Endothelial cell of umbilical vein (primary cell): Measurements from ENCODE around the gene WSB2. TPM values are rescaled to one million over a fixed set of nuclear protein-coding genes. Genes with fewer than 3 reads are reported as not detected.

Source experiments
- BruUV-seq: library from RNA; stranded (reverse); fragments of 400-500 nt; replicated peaks from 2 replicates; lab custom pipeline; 2021; lab: Mats Ljungman, UMichigan
- CTCF ChIA-PET: fragments of 300-600, 350-600 bp; sonication (Branson Sonifier 250); formaldehyde crosslinking; loops from one replicate; lab custom pipeline; 2021; ENCODE audit warnings: antibody characterized with exemption, inconsistent platforms; lab: Charles Lee
- POLR2A ChIA-PET: fragments of 300-600, 350-600 bp; sonication (Branson Sonifier 250); formaldehyde crosslinking; loops from one replicate; lab custom pipeline; 2021; ENCODE audit warnings: antibody characterized with exemption, inconsistent platforms; lab: Charles Lee
- DNase-seq: peaks from one replicate; pipeline ENCODE4 v3.0.0-alpha.2; 2011; ENCODE audit warnings: low read depth, low spot score
- FAIRE-seq: peaks from 2 replicates; lab custom pipeline; 2011; peaks lifted over from hg19 to GRCh38; lab: Jason Lieb, UNC
- H2AFZ ChIP-seq: 2 replicates; pipeline ENCODE4 v1.6.0; 2012; ENCODE audit warnings: low read depth, low read length, control low read depth, inconsistent platforms
- H3K27ac ChIP-seq: 2 replicates; pipeline ENCODE4 v1.5.1; 2011; ENCODE audit warnings: low read depth, mild to moderate bottlenecking, control low read depth, low read length, moderate library complexity; ENCODE audit not compliant: insufficient read depth
- H3K27me3 ChIP-seq, 2 experiments: 2 replicates each; pipeline versions ENCODE4 v1.6.0 to v1.6.1; 2011; ENCODE audit warnings: low read length in 2 of 2, mixed read lengths in 1 of 2; ENCODE audit not compliant: control insufficient read depth in 2 of 2, insufficient read depth in 2 of 2
- H3K36me3 ChIP-seq, 2 experiments: 2 replicates in 1 of 2; 3 replicates in 1 of 2; pipeline ENCODE4 v1.5.1; 2011; ENCODE audit warnings: low read length in 2 of 2, mild to moderate bottlenecking in 1 of 2, moderate library complexity in 1 of 2; ENCODE audit not compliant: control insufficient read depth in 2 of 2, insufficient read depth in 2 of 2; ENCODE audit errors: extremely low read depth in 1 of 2
- H3K4me1 ChIP-seq: 3 replicates; pipeline ENCODE4 v1.5.1; 2011; ENCODE audit warnings: mild to moderate bottlenecking, low read length; ENCODE audit not compliant: control insufficient read depth, insufficient read depth; ENCODE audit errors: extremely low read depth
- H3K4me2 ChIP-seq: 2 replicates; pipeline ENCODE4 v1.6.1; 2011; ENCODE audit warnings: low read length, control low read depth, mixed read lengths; ENCODE audit not compliant: insufficient read depth
- H3K4me3 ChIP-seq, 3 experiments: fragments of 200-600 bp in 1 of 3; sonication (generic), shearing (Covaris generic) in 1 of 3; replicated peaks in 1 of 3; 2 replicates each; pipeline ENCODE4 v1.5.1; 2011 to 2016; ENCODE audit warnings: control low read depth in 3 of 3, low read length in 3 of 3, mild to moderate bottlenecking in 2 of 3, inconsistent platforms in 1 of 3, low read depth in 1 of 3, moderate library complexity in 1 of 3; ENCODE audit not compliant: insufficient read depth in 1 of 3
- H3K79me2 ChIP-seq: 2 replicates; pipeline ENCODE4 v1.6.0; 2012; ENCODE audit warnings: low read length, inconsistent platforms; ENCODE audit not compliant: control insufficient read depth, insufficient read depth
- H3K9ac ChIP-seq: replicated peaks from 2 replicates; pipeline ENCODE3; 2011; ENCODE audit warnings: low read length, control low read depth; ENCODE audit not compliant: insufficient read depth; ENCODE audit errors: extremely low read depth
- H3K9me1 ChIP-seq: replicated peaks from 3 replicates; pipeline ENCODE4 v1.6.0; 2011; ENCODE audit warnings: mild to moderate bottlenecking, low read length; ENCODE audit not compliant: control insufficient read depth, insufficient read depth; ENCODE audit errors: extremely low read depth
- H3K9me3 ChIP-seq: replicated peaks from 2 replicates; pipeline ENCODE4 v1.5.1; 2012; ENCODE audit warnings: low read length, inconsistent platforms; ENCODE audit not compliant: control insufficient read depth, insufficient read depth
- H4K20me1 ChIP-seq: replicated peaks from 2 replicates; pipeline ENCODE3; 2011; ENCODE audit warnings: mild to moderate bottlenecking, low read length; ENCODE audit not compliant: control insufficient read depth, insufficient read depth; ENCODE audit errors: extremely low read depth
- CTCF ChIP-seq, 2 donors: IDR thresholded peaks; 1 replicate in 1 of 2; 2 replicates in 1 of 2; pipeline ENCODE4 v1.5.1; 2011; ENCODE audit warnings: low read length in 2 of 2, mild to moderate bottlenecking in 2 of 2, moderate library complexity in 2 of 2, control low read depth in 1 of 2, inconsistent platforms in 1 of 2, low read depth in 1 of 2; ENCODE audit not compliant: insufficient read depth in 1 of 2; ENCODE audit errors: extremely low read depth in 1 of 2
- EZH2 ChIP-seq: IDR thresholded peaks from 2 replicates; pipeline ENCODE4 v1.6.1; 2012; ENCODE audit warnings: borderline replicate concordance, low read depth, mild to moderate bottlenecking, moderate library complexity, low read length, inconsistent platforms; ENCODE audit not compliant: severe bottlenecking
- FOS ChIP-seq: IDR thresholded peaks from 2 replicates; pipeline ENCODE4 v1.6.1; 2011; ENCODE audit warnings: mild to moderate bottlenecking, low read length, moderate library complexity, borderline replicate concordance; ENCODE audit not compliant: insufficient read depth
- GATA2 ChIP-seq: IDR thresholded peaks from 2 replicates; pipeline ENCODE4 v1.7.0; 2011; ENCODE audit warnings: low read depth, mild to moderate bottlenecking, moderate library complexity, mixed read lengths, low read length; ENCODE audit not compliant: insufficient read length, insufficient read depth
- JUN ChIP-seq: IDR thresholded peaks from 2 replicates; pipeline ENCODE4 v1.6.1; 2011; ENCODE audit warnings: borderline replicate concordance, low read depth; ENCODE audit not compliant: insufficient read length, insufficient read depth
- MAX ChIP-seq: IDR thresholded peaks from 2 replicates; pipeline ENCODE4 v1.6.1; 2011; ENCODE audit not compliant: insufficient read depth, insufficient read length
- MYC ChIP-seq: IDR thresholded peaks from one replicate; pipeline ENCODE4 v1.6.1; 2011; ENCODE audit warnings: mild to moderate bottlenecking, low read depth, low read length
- POLR2A ChIP-seq: IDR thresholded peaks from 2 replicates; pipeline ENCODE4 v1.6.1; 2012; ENCODE audit warnings: low read depth, mild to moderate bottlenecking, control low read depth, low read length
- POLR2AphosphoS5 ChIP-seq: IDR thresholded peaks from 2 replicates; pipeline ENCODE4 v1.6.1; 2012; ENCODE audit warnings: low read depth, mild to moderate bottlenecking, control low read depth, low read length, moderate library complexity; ENCODE audit not compliant: insufficient read depth
- dilution Hi-C: fragments of 300-500 bp; cut with MboI; formaldehyde crosslinking; loops from one replicate; pipeline ENCODE4 v1.15.0; 2019; ENCODE audit warnings: low sequenced_read_pairs; ENCODE audit not compliant: extremely low pct_ligation_motif_present
- intact Hi-C: fragments of 100-400 bp; cut with micrococcal nuclease; formaldehyde crosslinking; loops from one replicate; pipeline ENCODE4 v1.10.0; 2022
- polyA plus RNA-seq, 4 experiments: library from polyadenylated mRNA; depleted of rRNA in 3 of 4; stranded (reverse) in 3 of 4; unstranded in 1 of 4; fragments of >200 nt; gene quantifications; 2 replicates each; pipeline versions ENCODE4 v1.2.1 to v1.2.3, GENCODE V29; 2011 to 2012; ENCODE audit warnings: missing spikeins in 1 of 4
- total RNA-seq: library from RNA; stranded (reverse); gene quantifications from 2 replicates; pipeline ENCODE4 v1.2.3, GENCODE V29; 2021

Gene WSB2
- total and polyA plus RNA-seq, 2 donors (not counting 3 experiments of a cell fraction or from before 2014, with no cell fraction given) = 73.6 to 107 TPM

- DNase-seq (no peak), FAIRE-seq (no peak)
- TF ChIP-seq JUN (no peak), POLR2A (no peak), POLR2AphosphoS5 (no peak), MYC (no peak), CTCF (IDR thresholded peaks at IDR 0.05; ENCODE audit: extremely low read depth in 1 of 2, insufficient read depth in 1 of 2, low read depth in 1 of 2, low read length in 2 of 2) (no peak), EZH2 (no peak), GATA2 (no peak), MAX (no peak), FOS (no peak)
- intact Hi-C loops = loop anchor here (5.0 kb wide), 2 partner anchors 36 to 84 kb away; partner anchors contain the start of genes PEBP1 and RFC5
- H2AFZ ChIP-seq = no peak overlapping the region
- POLR2A ChIA-PET = no interaction called here
- H3K27me3 ChIP-seq = no peaks in the 10 kb centered on the region
- no peak overlapping the region for H3K9ac ChIP-seq
- no peak overlapping the region for H3K4me2 ChIP-seq
- H3K27ac ChIP-seq = no peak overlapping the region
- H3K9me3 ChIP-seq = no peaks in the 10 kb centered on the region
- CTCF ChIA-PET = interaction anchor here (0.9 kb wide), 1 partner anchor 20 kb away, joined by 4 read pairs; no protein-coding TSS in a partner anchor
- no peaks in the 10 kb centered on the region for H3K36me3 ChIP-seq
- peaks cover 11% of the 10 kb centered on the region for H3K4me1 ChIP-seq
- dilution Hi-C loops = no loop called here
- H3K9me1 ChIP-seq = no peaks in the 10 kb centered on the region
- no peaks in the 10 kb centered on the region for H3K79me2 ChIP-seq
- H4K20me1 ChIP-seq = no peaks in the 10 kb centered on the region
- no peak overlapping the region for H3K4me3 ChIP-seq
- no TSS peak for BruUV-seq
These were observed 40.1 kb upstream of the WSB2 start for GRCh38 chr12:118101051-118101450.
